ENCODE results near the gene KPNA6. TPM values are rescaled to one million over a fixed set of nuclear protein-coding genes. Genes with fewer than 3 reads are reported as not detected.

KPNA6 gene
- total and polyA plus RNA-seq, 2 of the 13 experiments (the other 11 are each of a cell fraction or from before 2014, with no cell fraction given): 22.0 to 47.5 TPM

- TF ChIP-seq KDM3A (CRISPR knock-in tag; IDR thresholded peaks at IDR 0.05; ENCODE audit: low read depth) (peak; percentile 75; the same call in 1 of the 2 replicates), GTF2F1 (IDR thresholded peaks at IDR 0.05; ENCODE audit: low read length) (no peak), ZNF513 (CRISPR knock-in tag; conservative IDR thresholded peaks at IDR 0.05) (no peak), SP4 (CRISPR knock-in tag; IDR thresholded peaks at IDR 0.05) (peak; percentile 82), EHMT2 (IDR thresholded peaks at IDR 0.05; ENCODE audit: borderline replicate concordance, low read depth, low read length) (no peak), SMARCC2 (IDR thresholded peaks at IDR 0.05) (no peak), CENPX (CRISPR knock-in tag; IDR thresholded peaks at IDR 0.05) (no peak), PHB2 (IDR thresholded peaks at IDR 0.05; ENCODE audit: partially characterized antibody) (no peak), ZNF879 (CRISPR knock-in tag; IDR thresholded peaks at IDR 0.05) (no peak), KIAA2018 (CRISPR knock-in tag; IDR thresholded peaks at IDR 0.05; ENCODE audit: borderline replicate concordance) (no peak), CCDC6 (CRISPR knock-in tag; IDR thresholded peaks at IDR 0.05) (no peak; the same call in 1 of the 2 replicates), ZNF775 (CRISPR knock-in tag; IDR thresholded peaks at IDR 0.05; ENCODE audit: borderline replicate concordance) (no peak), ARID5B (CRISPR knock-in tag; IDR thresholded peaks at IDR 0.05) (peak; percentile 25; the same call in 1 of the 2 replicates), ZIK1 (CRISPR knock-in tag; IDR thresholded peaks at IDR 0.05; ENCODE audit: borderline replicate concordance, low read depth) (peak; percentile 50; the same call in 1 of the 2 replicates), ZFP36L1 (CRISPR knock-in tag; IDR thresholded peaks at IDR 0.05) (peak; percentile 92), ZNF747 (CRISPR knock-in tag; IDR thresholded peaks at IDR 0.05; ENCODE audit: borderline replicate concordance) (peak; percentile 88; the same call in 1 of the 2 replicates)
Measured at GRCh38 chr1:32072622-32073298, 35.1 kb upstream of the KPNA6 start, which contains the start of gene TMEM39B (continued).
